Jurkat, Clone E6-1 (cell line): ENCODE results near the gene WNT7A.
A peak's percentile ranks its signal among the peaks of the same experiment; 100 is the strongest.

Experiments
- DNase-seq: peaks from one replicate; pipeline ENCODE4 v3.0.0-alpha.2; 2011; ENCODE audit warnings: low read depth, low spot score
- H3K4me3 ChIP-seq: 2 replicates; pipeline ENCODE4 v1.5.1; 2011; ENCODE audit warnings: mild to moderate bottlenecking, low read length, control low read depth, moderate library complexity

The WNT7A gene

GRCh38 chr3:13886593-13887129, 6.8 kb upstream of the WNT7A start:
- no peak for DNase-seq
- H3K4me3 ChIP-seq, result no peak overlapping the region

DNA sequence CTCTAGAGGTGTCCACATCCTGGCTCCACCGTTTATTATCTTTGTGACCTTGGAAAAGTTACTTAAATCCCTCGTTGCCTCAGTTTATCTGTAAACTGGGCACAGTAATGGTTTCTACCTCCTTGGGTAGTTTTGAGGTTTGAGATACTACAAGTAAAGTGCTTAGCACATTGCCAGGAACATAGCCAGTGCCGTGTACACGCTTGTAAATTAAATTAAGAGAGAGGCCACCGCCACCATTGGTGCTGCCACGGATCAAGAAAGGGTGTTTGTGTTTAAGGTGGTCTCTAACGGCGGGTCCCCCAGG, 5.8 kb upstream of the WNT7A start:
- no peak overlapping the region for H3K4me3 ChIP-seq
- DNase-seq, result no peak

DNA sequence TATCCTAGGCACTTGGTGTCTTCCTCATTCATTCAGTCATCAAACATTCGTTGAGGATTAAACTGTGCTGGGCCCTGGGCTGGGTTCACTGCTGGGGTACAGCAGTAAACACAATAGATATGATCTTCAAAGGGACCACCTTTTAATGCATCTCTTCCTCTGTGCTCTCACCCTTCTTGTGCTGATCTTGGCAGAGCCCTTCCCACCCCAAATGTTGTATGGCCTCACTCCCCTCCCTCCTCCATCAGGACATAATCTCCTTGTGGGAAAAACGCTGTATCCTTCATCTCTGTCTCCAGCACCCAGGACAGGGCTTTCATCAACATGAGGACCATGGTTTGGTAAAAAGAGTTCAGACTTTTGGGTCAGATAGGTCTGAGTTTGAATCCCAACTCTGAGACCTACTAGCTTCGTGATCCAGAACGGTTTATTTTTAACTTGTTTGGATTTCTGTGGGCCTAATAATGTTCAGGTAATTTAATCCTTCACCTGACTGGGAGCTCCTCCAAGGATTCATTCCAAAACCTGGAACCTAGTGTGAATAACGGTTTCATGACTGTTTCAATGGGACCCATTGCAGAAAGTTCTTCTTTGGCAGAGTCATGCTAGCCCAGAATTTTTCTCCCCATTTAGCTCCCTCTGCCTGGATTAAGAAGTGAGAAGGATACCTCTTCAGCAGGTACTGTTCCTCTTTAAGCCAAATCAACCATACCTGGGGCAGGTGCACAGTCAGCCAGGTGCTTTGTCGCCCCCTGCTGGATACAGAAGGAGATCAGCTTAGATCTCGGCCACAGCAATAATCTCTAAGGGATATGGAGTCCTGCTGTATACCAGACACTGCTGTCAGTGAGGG, 5.2 kb upstream of the WNT7A start:
- no peak overlapping the region for H3K4me3 ChIP-seq
- DNase-seq, result peak; percentile 41

DNA sequence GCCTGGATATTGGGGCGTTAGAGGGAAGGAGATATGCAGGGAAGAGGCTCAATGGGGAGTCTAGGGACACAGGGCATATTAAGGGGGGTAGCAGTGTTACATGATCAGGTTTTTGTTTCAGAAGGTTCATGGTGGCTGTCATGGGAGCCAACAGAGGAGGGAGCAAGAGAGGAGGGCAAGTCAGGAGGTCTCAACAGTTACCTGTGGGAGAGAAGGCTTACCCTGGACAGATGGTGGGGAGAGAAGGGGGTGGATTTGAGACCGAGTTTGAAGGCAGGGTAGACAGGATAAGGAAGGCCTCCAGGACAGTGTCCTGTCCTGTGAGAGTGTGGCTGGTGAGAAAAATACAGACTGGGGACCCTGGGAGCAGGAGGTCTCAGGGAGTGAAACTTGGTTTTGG, 3.8 kb upstream of the WNT7A start:
- no peak overlapping the region for H3K4me3 ChIP-seq

DNA sequence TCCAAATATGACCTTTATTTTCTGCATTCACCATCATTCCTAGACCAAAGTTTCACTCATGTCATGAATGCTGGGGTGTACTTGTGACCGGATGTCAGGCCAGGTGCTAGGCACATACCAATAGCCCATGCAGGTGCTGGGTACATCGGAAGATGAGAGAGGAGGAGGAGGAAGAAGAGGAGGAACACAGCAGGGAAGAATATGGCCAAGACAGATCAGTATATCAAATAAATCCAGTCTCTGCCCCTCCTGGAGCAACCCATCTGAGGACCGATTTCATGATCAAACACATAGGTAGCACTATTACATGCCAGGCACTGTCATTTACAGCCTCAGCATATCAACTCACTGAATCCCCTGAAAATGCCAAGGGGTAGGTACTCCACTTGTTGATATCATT, 3.0 kb upstream of the WNT7A start:
- no peak overlapping the region for H3K4me3 ChIP-seq
- no peak for DNase-seq

More for the DNA sequence above, 3.8 kb upstream of the WNT7A start:
- no peak for DNase-seq

DNA sequence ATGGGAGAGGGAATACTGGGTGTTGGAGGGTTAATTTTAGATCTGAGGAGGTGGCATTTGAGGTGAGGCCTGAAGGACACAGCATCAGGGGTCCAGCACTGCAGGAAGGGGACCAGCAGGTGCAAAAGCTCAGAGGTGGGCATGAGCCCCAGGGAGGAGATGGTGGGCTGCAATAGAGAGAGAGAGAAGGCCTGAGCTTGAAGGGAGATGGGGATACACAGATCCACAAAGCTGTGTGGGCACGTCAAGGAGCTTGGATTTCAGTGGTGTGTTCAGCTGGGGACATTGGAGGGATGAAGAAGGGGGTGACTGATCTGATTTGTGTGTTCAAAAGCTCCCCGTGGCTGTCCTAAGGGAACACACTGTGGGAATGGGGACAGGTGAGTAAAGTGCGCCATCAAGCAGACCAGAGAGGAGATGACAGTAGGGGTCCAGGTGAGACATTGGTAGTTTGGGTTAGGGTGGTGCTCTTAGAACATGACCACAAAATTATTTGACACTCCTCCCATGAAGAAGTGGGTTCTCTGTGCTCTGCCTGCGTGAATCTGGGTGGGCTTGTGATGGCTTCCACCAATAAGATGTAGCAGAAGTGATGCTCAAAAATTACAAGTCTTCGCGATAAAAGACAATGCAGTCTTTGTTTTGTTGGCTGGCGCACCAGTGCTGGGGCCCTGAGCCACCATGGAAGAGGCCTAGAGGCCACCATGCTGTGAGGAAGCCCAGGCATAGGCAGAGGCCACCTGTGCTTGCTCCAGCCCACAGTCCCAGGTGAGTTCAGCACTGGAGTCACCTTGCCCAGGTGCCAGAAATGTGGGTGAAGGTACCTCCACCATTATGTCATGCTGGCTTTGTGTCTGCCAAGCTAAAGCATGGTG, 1.9 kb upstream of the WNT7A start:
- DNase-seq, result no peak
- H3K4me3 ChIP-seq, result no peak overlapping the region

- no peak for DNase-seq
- no peak overlapping the region for H3K4me3 ChIP-seq
Observed at GRCh38 chr3:13880811-13881156, 913 bp upstream of the WNT7A start.

GRCh38 chr3:13879102-13879945, 547 bp downstream of the WNT7A start:
- no peak overlapping the region for H3K4me3 ChIP-seq
- DNase-seq, result no peak

- H3K4me3 ChIP-seq, result no peak overlapping the region
- no peak for DNase-seq
Observed at GRCh38 chr3:13878281-13879101, 1.4 kb downstream of the WNT7A start.

DNA sequence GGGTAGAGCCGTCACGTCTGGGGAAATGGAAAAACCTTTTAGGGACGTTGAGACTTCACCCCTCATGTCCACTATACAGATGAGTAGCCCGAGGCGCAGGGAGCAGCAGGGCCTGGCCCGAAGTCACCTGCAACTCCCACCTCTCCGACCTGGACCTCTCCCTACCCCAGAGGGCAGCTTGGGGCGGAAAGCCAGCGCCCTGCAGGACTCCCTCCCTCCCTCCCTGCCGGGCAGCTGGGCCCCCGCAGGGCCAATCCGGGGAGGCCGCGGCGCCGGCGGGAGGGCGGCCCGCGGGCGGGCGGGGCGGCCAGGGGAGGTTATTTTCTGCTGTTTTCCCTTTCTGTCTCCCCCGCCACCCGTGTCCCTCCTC, 2.0 kb downstream of the WNT7A start:
- DNase-seq, result no peak
- H3K4me3 ChIP-seq, result no peak overlapping the region

- no peak for DNase-seq
- H3K4me3 ChIP-seq, result no peak overlapping the region
Observed at GRCh38 chr3:13876451-13877100, 3.3 kb downstream of the WNT7A start.

DNA sequence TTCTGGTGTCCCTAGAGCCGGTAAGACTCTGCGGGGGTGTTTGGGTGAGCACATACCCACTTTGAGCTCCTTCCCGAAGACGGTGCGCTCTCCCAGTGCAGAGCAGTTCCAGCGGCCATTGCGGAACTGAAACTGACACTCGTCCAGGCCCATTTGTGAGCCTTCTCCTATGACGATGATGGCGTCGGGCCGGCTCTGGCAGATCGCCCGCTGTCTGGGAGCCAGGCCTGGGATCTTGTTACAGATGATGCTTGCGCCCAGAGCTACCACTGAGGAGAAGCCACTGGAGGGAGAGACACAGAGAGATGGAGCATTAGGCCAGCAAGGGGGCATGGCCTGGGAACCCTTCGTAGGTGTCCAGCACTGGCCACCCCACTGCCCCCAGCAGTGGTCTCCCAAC, 5.0 kb downstream of the WNT7A start:
- no peak for DNase-seq
- no peak overlapping the region for H3K4me3 ChIP-seq

- no peak for DNase-seq
- no peak overlapping the region for H3K4me3 ChIP-seq
Observed at GRCh38 chr3:13873818-13874217, 6.1 kb downstream of the WNT7A start.

- no peak overlapping the region for H3K4me3 ChIP-seq
- no peak for DNase-seq
Observed at GRCh38 chr3:13872451-13872850, 7.4 kb downstream of the WNT7A start.

GRCh38 chr3:13871791-13872190, 8.1 kb downstream of the WNT7A start:
- no peak for DNase-seq

DNA sequence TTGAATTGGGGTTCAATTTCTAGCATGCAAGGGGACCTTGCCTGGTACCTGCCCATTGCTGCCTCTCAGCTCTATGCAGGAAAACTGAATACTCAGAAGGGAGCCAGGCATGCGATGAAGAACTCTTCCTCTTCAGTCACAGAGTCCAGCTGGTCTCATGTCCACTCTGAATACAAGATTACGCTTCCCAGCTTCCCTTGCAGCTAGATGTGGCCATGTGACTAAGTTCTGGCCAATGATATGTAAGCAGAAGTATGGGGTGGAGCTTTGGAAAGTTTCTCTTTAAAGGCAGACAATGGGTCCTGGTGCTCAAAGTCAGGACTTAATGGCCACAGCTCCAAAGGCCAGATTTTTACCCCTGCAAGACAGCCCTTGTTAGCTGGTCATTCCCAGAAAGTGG, 9.0 kb downstream of the WNT7A start:
- H3K4me3 ChIP-seq, result no peak overlapping the region

More at GRCh38 chr3:13871791-13872190, 8.1 kb downstream of the WNT7A start:
- H3K4me3 ChIP-seq, result no peak overlapping the region

DNA sequence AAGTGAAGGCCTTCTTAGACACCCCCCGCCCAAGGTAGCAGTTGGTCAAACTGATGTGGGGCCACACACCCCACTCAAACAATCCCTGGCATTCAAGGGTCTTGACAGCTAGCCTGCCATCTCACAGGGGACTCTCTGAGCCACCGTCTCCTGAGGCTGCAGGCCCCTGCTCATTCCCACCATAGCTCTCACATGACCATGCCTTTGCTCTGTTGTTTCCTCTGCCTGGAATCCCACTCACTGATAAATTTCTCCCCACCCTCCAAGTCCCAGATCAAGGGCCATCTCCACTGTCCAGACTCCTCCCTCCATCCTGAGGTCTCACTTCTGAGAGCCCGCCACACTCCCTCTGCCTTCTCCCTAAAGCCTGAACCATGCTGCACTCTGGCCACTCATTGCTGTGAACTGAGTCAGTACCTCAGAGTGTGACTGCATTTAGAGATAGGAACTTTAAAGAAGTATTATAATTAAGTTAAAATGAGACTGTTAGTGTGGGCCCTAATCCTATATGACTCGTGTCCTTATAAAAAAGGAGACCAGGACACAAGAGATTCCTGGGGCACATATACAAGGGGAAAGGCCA, 10.0 kb downstream of the WNT7A start:
- no peak overlapping the region for H3K4me3 ChIP-seq
- no peak for DNase-seq

More for the DNA sequence above, 9.0 kb downstream of the WNT7A start:
- no peak for DNase-seq
